Smooth muscle cell (in vitro differentiated cells): ENCODE data around the gene THAP8. TPM values are rescaled to one million over a fixed set of nuclear protein-coding genes. Genes with fewer than 3 reads are reported as not detected.
A peak's percentile ranks its signal among the peaks of the same experiment; 100 is the strongest.

Experiments used
- DNase-seq: peaks from one replicate; lab custom pipeline; 2025; ENCODE audit not compliant: unreplicated experiment; lab: John Stamatoyannopoulos, UW
- H2AFZ ChIP-seq: fragments of 200-600 bp; sonication (generic); 2 replicates; pipeline ENCODE4 v1.6.0; 2016; ENCODE audit warnings: antibody characterized with exemption, low read depth, mild to moderate bottlenecking
- H3F3A ChIP-seq: fragments of 200-600 bp; sonication (generic); 2 replicates; pipeline ENCODE4 v1.6.0; 2017; ENCODE audit warnings: antibody characterized with exemption, low read depth
- H3K27ac ChIP-seq: fragments of 200-600 bp; sonication (generic); 2 replicates; pipeline ENCODE4 v1.5.1; 2016; ENCODE audit warnings: low read depth, mild to moderate bottlenecking
- H3K27me3 ChIP-seq: fragments of 200-600 bp; sonication (generic); 2 replicates; pipeline ENCODE4 v1.6.1; 2016; ENCODE audit warnings: low read depth, mild to moderate bottlenecking
- H3K36me3 ChIP-seq: fragments of 200-600 bp; sonication (generic); 2 replicates; pipeline ENCODE4 v1.5.1; 2016; ENCODE audit warnings: low read depth
- H3K4me1 ChIP-seq: fragments of 200-600 bp; sonication (generic); 2 replicates; pipeline ENCODE4 v1.5.1; 2016; ENCODE audit warnings: low read depth
- H3K4me2 ChIP-seq: fragments of 200-600 bp; sonication (generic); 2 replicates; pipeline ENCODE4 v1.6.0; 2016; ENCODE audit warnings: mild to moderate bottlenecking
- H3K4me3 ChIP-seq: fragments of 200-600 bp; sonication (generic); 2 replicates; pipeline ENCODE4 v1.5.1; 2016; ENCODE audit warnings: mild to moderate bottlenecking
- H3K79me2 ChIP-seq: fragments of 200-600 bp; sonication (generic); 2 replicates; pipeline ENCODE4 v1.6.0; 2016; ENCODE audit warnings: low read depth, mild to moderate bottlenecking
- H3K9ac ChIP-seq: fragments of 200-600 bp; sonication (generic); 2 replicates; pipeline ENCODE4 v1.6.0; 2016; ENCODE audit warnings: low read depth
- H3K9me3 ChIP-seq: fragments of 200-600 bp; sonication (generic); replicated peaks from 2 replicates; pipeline ENCODE4 v1.5.1; 2016; ENCODE audit warnings: low read depth
- H4K20me1 ChIP-seq: fragments of 200-600 bp; sonication (generic); 2 replicates; pipeline ENCODE4 v1.6.0; 2016; ENCODE audit warnings: low read depth
- CTCF ChIP-seq: fragments of 200-600 bp; sonication (generic); IDR thresholded peaks from 2 replicates; pipeline ENCODE4 v1.5.1; 2017; ENCODE audit warnings: borderline replicate concordance, mild to moderate bottlenecking, antibody characterized with exemption; ENCODE audit not compliant: insufficient read depth, poor library complexity, severe bottlenecking
- WGBS: methylation state at CpG from one replicate; pipeline ENCODE4 v1.1.7; 2016; ENCODE audit warnings: low lambda C conversion rate; 5-methylcytosine and 5-hydroxymethylcytosine counted together
- polyA plus RNA-seq: library from polyadenylated mRNA; unstranded; fragments of >200 nt; fragmentation: Nextera tagmentation; extraction: Ambion mirVana; gene quantifications from 2 replicates; pipeline ENCODE4 v1.2.1, GENCODE V29; 2016
- total RNA-seq: library from RNA; depleted of rRNA; stranded (reverse); fragments of >200 nt; gene quantifications from 2 replicates; pipeline ENCODE4 v1.2.3, GENCODE V29; 2014

THAP8 gene
- total and polyA plus RNA-seq, 2 experiments from 2014 or later, result 9.3 to 13.1 TPM

- Histone ChIP-seq H2AFZ (peak within 1 kb of the TSS; percentile 98), H3K4me1 (peaks cover 7% of the 10 kb centered on the region), H3K27me3 (no peaks in the 10 kb centered on the region), H4K20me1 (peaks cover 42% of the 10 kb centered on the region), H3F3A (peaks cover 11% of the 10 kb centered on the region), H3K36me3 (no peaks in the 10 kb centered on the region), H3K9ac (peak within 1 kb of the TSS; percentile 70), H3K79me2 (peaks cover 17% of the 10 kb centered on the region), H3K9me3 (no peaks in the 10 kb centered on the region), H3K4me2 (peak within 1 kb of the TSS; percentile 93), H3K27ac (no peak within 1 kb of the TSS), H3K4me3 (peak within 1 kb of the TSS; percentile 67)
- 2% methylated on average over 97 of the region's 97 CpGs for WGBS
- peak; percentile 61 for DNase-seq
- no peak for TF ChIP-seq CTCF
These were observed 58.8 kb downstream of the THAP8 start, which contains the start of gene SDHAF1 for GRCh38 chr19:35995048-35995993. Gene SDHAF1, plus strand, starts transcription at chr19:35995188. Its CDS starts 87 bp downstream, at chr19:35995275.

GRCh38 chr19:35993923-35994598, 60.0 kb downstream of the THAP8 start:
- no peak for DNase-seq
- H3K27ac ChIP-seq, result no peak overlapping the region
- H4K20me1 ChIP-seq, result peaks cover 29% of the 10 kb centered on the region
- no peak overlapping the region for H3K4me3 ChIP-seq
- no peak overlapping the region for H3K9ac ChIP-seq
- 86% methylated on average over 46 of the region's 49 CpGs for WGBS
- peaks cover 7% of the 10 kb centered on the region for H3K4me1 ChIP-seq
- no peak overlapping the region for H2AFZ ChIP-seq
- H3K4me2 ChIP-seq, result peak overlapping the region; percentile 93
- H3K27me3 ChIP-seq, result no peaks in the 10 kb centered on the region
- H3K36me3 ChIP-seq, result no peaks in the 10 kb centered on the region
- peaks cover 17% of the 10 kb centered on the region for H3K79me2 ChIP-seq
- peaks cover 7% of the 10 kb centered on the region for H3F3A ChIP-seq
- no peak for TF ChIP-seq CTCF
- no peaks in the 10 kb centered on the region for H3K9me3 ChIP-seq

- WGBS, result 92% methylated on average over 8 of the region's 8 CpGs
- H3K4me1 ChIP-seq, result peaks cover 7% of the 10 kb centered on the region
These were observed 60.9 kb downstream of the THAP8 start for GRCh38 chr19:35992907-35993765.

More at GRCh38 chr19:35992907-35993765, 60.9 kb downstream of the THAP8 start:
- Histone ChIP-seq H3K36me3 (no peaks in the 10 kb centered on the region), H3K4me2 (no peak overlapping the region), H4K20me1 (peaks cover 21% of the 10 kb centered on the region), H3K4me3 (no peak overlapping the region), H3K79me2 (peaks cover 17% of the 10 kb centered on the region), H3K9ac (no peak overlapping the region), H3F3A (peaks cover 4% of the 10 kb centered on the region), H3K27me3 (no peaks in the 10 kb centered on the region), H2AFZ (no peak overlapping the region), H3K9me3 (no peaks in the 10 kb centered on the region), H3K27ac (no peak overlapping the region)
- TF ChIP-seq CTCF, result no peak
- no peak for DNase-seq
